Stimulated activated CD4-positive, alpha-beta T cell treated with anti-CD3 and anti-CD28 coated beads, Interleukin-1b, Interleukin-23, amount 100 ng/mL, for 24 hours (primary cell): ENCODE results near the gene NUP42.
"Not testable (repeated sequence)": the region's sequence is repeated elsewhere in the genome, so short reads cannot be mapped to it uniquely, and the experiment has no call there.

ENCODE experiments used
- DNase-seq, 4 experiments: peaks; one replicate each; pipeline ENCODE4 v3.0.0-alpha.2; 2020; ENCODE audit warnings: low read depth in 4 of 4, low spot score in 1 of 4

The NUP42 gene

GRCh38 chr7:23204241-23204640 is 22.4 kb downstream of the NUP42 start:
- no peak for DNase-seq

- no peak for DNase-seq
Observed at GRCh38 chr7:23205577-23205908, 23.7 kb downstream of the NUP42 start.

- no peak for DNase-seq
Observed at GRCh38 chr7:23205909-23206767, 24.3 kb downstream of the NUP42 start.

GRCh38 chr7:23207021-23207420 is 25.2 kb downstream of the NUP42 start:
- no peak for DNase-seq

DNA sequence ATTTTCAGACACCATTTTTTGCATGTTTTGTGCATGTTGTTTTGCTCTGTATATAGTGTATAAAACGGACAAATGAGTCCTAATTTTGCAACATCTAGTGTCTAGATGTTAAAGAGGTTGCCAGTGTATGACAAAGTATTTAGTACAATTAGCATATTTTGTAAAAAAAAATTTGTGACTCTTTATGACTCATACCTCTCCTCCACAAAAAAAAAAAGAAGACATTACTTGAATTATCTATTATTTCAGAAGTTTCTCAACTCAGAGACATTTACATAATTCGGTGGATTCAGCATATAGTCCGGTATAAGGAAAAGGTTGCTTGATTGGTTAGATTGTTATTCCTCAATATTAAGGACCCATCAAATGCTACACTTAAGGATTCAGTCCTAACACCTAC is 26.0 kb downstream of the NUP42 start:
- DNase-seq, result no peak

DNA sequence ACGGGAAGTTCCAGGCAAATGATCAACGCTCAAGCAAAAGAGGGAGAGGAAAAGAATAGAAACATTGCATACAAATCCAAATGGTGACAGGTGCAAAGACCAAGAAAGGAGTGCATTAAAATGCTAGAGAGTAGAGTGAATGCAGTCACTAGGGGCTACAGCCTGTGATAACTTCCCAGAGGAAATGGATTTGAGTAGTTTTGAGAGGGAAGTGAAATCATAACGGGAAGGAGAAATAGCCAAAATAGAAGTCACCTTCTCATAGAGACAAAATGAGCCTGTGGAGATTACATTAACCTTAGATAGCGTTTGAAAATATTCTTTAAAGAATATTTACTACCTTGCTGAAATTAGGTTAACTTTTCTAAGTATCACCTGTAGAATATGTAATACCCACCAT is 26.5 kb downstream of the NUP42 start:
- no peak for DNase-seq

- no peak for DNase-seq
Observed at GRCh38 chr7:23210506-23210905, 28.7 kb downstream of the NUP42 start.

DNA sequence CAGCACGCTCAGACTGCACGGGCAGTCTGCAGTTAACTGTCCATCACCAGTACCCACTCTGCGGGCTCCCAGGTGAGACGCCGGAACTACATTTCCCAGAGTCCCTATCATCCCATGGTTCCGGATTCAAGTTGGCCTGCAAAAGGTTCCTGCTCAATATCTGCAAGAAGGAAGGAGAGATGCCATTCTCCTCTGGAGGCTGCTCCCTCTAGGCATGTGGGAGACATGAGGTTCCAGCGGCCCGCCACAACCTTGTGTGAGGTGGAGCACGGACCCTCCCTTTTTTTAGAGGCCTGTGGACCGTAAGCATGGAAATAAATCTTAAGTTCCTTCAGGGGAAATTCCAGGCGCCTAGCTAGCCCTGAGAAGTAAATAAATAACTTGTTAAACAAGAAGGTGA is 29.7 kb downstream of the NUP42 start:
- no peak for DNase-seq

DNA sequence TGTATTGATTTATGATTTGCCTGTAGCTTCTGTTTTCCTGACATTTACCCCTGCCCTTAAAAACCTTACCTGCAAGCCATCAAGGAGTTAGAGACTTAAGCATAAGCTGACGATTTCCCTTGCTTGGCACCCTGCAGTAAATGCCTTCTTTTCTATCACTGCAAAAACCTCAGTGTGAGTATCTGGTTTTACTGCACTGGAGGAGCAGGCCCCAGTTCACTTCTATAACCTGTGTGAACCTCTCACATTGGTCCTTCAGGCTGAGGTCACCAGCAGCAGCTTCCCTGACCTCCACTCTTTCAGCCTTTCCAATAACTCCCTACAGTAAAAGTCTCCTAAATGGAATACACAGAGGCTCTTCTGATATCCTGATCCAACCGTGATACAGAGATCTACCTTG is 30.5 kb downstream of the NUP42 start:
- no peak for DNase-seq

DNA sequence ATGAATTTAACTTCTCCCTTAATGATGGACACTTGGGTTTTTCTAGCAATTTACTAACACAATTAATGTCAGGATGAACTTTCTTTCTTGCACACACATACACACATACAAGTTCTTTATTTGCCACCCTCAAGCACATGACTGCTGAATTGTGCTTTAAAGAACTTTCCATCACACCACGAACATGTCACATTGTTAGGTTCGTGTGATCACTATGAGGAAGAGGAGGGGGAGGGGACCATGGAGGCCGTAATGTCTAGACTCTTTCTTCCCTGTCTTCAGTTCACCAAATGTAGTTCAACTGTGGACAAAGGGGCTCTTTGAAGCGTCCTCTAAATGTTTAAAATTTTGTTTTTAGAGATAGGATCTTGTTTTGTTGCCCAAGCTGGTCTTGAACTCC is 31.0 kb downstream of the NUP42 start:
- DNase-seq, result no peak

GRCh38 chr7:23213755-23214154 is 31.9 kb downstream of the NUP42 start:
- DNase-seq, result no peak

DNA sequence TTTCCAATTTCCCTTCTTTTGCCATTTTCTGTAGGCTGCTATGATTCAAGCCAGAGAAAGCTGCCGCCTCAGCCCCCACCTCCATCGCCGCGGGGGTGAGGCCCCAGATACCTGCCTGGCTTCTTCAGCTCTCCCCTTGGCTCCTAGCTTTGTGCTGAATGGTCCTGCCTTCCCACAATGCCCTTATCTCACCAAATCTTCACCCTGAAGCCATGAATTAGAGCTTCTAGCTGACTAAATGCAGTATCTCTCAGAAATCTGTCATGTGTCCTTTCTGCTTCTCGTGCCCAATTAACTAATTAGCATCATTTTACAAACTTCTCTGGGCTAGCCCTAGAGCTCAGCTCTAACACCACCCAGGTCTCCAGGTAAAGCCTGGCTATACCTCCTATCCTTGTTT is 32.6 kb downstream of the NUP42 start:
- no peak for DNase-seq

DNA sequence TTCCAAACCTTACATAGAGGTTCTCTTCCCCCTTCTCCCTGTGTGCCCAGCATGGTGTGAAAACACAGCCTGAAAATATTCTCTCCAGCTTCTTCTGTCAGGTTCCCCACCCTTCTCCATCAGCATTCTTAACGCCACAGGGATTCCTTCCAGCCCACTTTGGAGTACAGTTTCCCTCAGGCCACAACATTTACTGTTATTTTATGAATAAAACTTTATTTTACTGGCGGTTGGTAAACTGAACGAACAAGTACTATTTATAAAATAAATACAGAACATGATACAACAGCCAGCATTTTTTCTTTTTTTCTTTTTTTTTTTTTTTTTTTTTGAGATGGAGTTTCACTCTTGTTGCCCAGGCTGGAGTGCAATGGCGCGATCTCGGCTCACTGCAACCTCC is 33.1 kb downstream of the NUP42 start:
- no peak for DNase-seq

DNA sequence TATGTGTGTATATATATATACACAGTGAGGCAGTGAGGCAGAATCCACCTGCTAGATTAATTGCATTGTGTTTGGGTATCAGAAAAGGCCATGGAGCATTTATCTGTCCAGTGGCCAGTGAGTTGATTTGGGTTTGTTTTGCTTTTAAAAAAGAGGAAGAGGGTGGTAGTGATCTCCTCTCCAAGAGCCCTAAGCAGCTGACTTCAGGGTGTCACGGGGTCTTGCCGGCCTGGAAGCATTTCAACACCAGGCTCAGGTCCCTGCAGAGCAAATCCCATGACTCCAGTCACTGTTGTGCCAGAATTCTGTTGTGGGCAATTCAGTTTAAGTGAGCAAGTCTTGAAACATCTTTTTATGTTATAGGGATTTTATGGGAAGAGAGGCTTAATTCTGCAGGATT is 34.2 kb downstream of the NUP42 start:
- DNase-seq, result no peak

DNA sequence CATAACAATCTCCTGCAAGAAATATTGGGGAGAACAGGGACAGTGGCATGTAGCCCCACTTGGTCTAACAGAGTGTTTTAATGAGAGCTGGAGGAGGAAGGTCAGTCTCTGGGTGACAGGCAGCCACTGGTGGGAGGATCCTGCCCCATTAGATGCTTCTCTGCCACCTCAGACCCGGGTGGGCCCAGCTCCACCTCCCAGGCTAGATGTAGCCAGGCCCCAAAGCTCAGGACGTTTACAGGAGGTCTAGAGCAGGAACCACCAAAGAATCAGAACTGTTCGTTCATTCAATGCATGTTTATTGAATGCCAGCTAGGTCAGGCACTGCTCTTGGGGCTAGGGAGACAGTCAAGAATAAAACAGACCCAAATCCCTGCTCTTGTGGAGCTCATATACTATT is 36.3 kb downstream of the NUP42 start:
- DNase-seq, result no peak

GRCh38 chr7:23220690-23221305 is 39.0 kb downstream of the NUP42 start:
- no peak for DNase-seq

- DNase-seq, result no peak
Observed at GRCh38 chr7:23222439-23223030, 40.7 kb downstream of the NUP42 start.

DNA sequence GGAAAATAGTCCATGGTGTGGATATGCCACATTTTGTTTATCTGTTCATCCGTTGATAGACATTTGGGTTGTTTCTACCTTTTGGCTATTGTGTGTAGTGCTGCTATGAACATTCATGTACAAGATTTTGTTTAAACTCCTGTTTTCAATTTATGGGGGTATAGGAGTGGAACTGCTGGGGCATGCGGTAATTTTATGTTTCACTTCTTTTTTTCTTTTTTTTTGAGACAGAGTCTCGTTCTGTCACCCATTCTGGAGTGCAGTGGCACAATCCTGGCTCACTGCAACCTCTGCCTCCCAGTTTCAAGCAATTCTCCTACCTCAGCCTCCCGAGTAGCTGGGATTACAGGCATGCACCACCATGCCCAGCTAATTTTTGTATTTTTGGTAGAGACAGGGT is 42.5 kb downstream of the NUP42 start:
- not testable (repeated sequence) for DNase-seq

DNA sequence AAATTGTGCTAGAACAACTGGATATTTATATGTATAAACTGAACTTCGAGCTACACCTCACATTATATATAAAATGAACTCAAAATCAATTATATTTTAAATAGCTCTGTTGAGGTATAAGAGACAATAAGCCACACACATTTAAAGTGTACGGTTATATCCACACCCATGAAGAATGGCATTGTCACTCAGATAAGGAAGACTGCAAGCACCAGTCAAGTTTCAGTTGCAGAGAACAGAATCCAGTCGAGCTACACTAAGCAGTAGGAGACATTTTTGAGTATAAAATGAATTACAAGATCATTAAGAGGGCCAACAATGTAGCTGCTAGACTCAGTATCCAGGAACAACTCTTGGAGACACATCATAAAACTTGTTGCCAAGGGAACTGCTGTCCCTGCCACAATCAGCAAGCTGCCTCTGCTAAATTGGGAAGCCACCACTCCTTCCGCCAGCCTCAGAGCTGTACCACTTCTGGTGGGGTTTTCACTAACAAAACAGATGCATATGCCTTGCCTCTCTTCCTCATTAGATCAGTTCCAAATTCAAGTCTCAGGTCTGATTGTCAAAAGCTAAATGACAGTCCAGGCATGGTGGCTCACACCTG is 45.1 kb downstream of the NUP42 start:
- DNase-seq, result no peak

GRCh38 chr7:23228412-23228811 is 46.6 kb downstream of the NUP42 start:
- no peak for DNase-seq

GRCh38 chr7:23230641-23231101 is 48.8 kb downstream of the NUP42 start:
- no peak for DNase-seq

GRCh38 chr7:23232966-23233365 is 51.1 kb downstream of the NUP42 start:
- no peak for DNase-seq
